ENCODE data around the gene LTBP4.

GRCh38 chr19:40598121-40598917 is 2.9 kb upstream of the LTBP4 start:
- TF ChIP-seq POLR2A (IDR thresholded peaks at IDR 0.05), result no peak
- TF ChIP-seq, protein P1, sequence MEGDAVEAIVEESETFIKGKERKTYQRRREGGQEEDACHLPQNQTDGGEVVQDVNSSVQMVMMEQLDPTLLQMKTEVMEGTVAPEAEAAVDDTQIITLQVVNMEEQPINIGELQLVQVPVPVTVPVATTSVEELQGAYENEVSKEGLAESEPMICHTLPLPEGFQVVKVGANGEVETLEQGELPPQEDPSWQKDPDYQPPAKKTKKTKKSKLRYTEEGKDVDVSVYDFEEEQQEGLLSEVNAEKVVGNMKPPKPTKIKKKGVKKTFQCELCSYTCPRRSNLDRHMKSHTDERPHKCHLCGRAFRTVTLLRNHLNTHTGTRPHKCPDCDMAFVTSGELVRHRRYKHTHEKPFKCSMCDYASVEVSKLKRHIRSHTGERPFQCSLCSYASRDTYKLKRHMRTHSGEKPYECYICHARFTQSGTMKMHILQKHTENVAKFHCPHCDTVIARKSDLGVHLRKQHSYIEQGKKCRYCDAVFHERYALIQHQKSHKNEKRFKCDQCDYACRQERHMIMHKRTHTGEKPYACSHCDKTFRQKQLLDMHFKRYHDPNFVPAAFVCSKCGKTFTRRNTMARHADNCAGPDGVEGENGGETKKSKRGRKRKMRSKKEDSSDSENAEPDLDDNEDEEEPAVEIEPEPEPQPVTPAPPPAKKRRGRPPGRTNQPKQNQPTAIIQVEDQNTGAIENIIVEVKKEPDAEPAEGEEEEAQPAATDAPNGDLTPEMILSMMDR (IDR thresholded peaks at IDR 0.05 in 8 of 11, conservative IDR thresholded peaks at IDR 0.05 in 3 of 11), result peak; percentile 92 to 98 (median 98)
- peak; percentile 52 to 59 (median 56) for TF ChIP-seq POLR2AphosphoS5 (IDR thresholded peaks at IDR 0.05)

Data from spleen (tissue), 7 donors.